Thyroid gland (tissue), 4 donors: ENCODE results near the gene NXPE3. TPM values are rescaled to one million over a fixed set of nuclear protein-coding genes. Genes with fewer than 3 reads are reported as not detected.
"Not testable (repeated sequence)": the region's sequence is repeated elsewhere in the genome, so short reads cannot be mapped to it uniquely, and the experiment has no call there.

ENCODE experiments used
- DNase-seq, 2 donors: peaks; one replicate each; pipeline ENCODE4 v3.0.0-alpha.2; 2019
- H3K27ac ChIP-seq, 3 donors: fragments of 200-600 bp; sonication (generic); 1 replicate in 2 of 3; 2 replicates in 1 of 3; pipeline ENCODE4 v1.5.1; 2016 to 2019; ENCODE audit warnings: mild to moderate bottlenecking in 1 of 3, moderate library complexity in 1 of 3
- H3K27me3 ChIP-seq: fragments of 200-600 bp; sonication (generic); one replicate; pipeline ENCODE4 v1.5.1; 2019
- H3K36me3 ChIP-seq, 2 donors: fragments of 200-600 bp; sonication (generic); one replicate each; pipeline ENCODE4 v1.5.1; 2016 to 2019
- H3K4me1 ChIP-seq, 2 donors: fragments of 200-600 bp; sonication (generic); one replicate each; pipeline ENCODE4 v1.5.1; 2017 to 2019
- H3K4me3 ChIP-seq, 3 donors: fragments of 200-600 bp; sonication (generic); replicated peaks in 1 of 3; 1 replicate in 2 of 3; 2 replicates in 1 of 3; pipeline ENCODE4 v1.5.1; 2016; ENCODE audit warnings: mild to moderate bottlenecking in 1 of 3
- H3K9me3 ChIP-seq: fragments of 200-600 bp; sonication (generic); one replicate; pipeline ENCODE4 v1.5.1; 2017
- POLR2A ChIP-seq, 2 donors: fragments of 450-650 bp; IDR thresholded peaks; one replicate each; pipeline ENCODE4 v1.6.1; 2017; ENCODE audit warnings: antibody characterized with exemption in 2 of 2, mild to moderate bottlenecking in 2 of 2, moderate library complexity in 1 of 2
- WGBS, 2 donors: methylation state at CpG; one replicate each; pipeline ENCODE4 v1.1.5; 2017; 5-methylcytosine and 5-hydroxymethylcytosine counted together
- intact Hi-C: fragments of 100-400 bp; cut with DNase I; formaldehyde crosslinking; loops from one replicate; pipeline ENCODE4 v1.15.1; 2023
- total RNA-seq, 4 donors: library from RNA; depleted of rRNA; stranded (reverse); fragments of >200 nt; gene quantifications; one replicate each; pipeline ENCODE4 v1.2.3, GENCODE V29; 2016
- TF ChIP-seq, protein P1 (sequence below), 6 experiments: fragments of 200-600 bp in 3 of 6; fragments of 450-650 bp in 3 of 6; sonication (generic) in 3 of 6; IDR thresholded peaks; one replicate each; pipeline ENCODE4 v1.5.1; 2016 to 2019; ENCODE audit warnings: antibody characterized with exemption in 6 of 6, mild to moderate bottlenecking in 2 of 6, inconsistent platforms in 1 of 6, moderate library complexity in 1 of 6

The NXPE3 gene
- total RNA-seq, 4 donors from 2014 or later, result 10.5 to 18.9 (median 13.2) TPM

- TF ChIP-seq POLR2A (IDR thresholded peaks at IDR 0.05), result no peak
- TF ChIP-seq, protein P1, sequence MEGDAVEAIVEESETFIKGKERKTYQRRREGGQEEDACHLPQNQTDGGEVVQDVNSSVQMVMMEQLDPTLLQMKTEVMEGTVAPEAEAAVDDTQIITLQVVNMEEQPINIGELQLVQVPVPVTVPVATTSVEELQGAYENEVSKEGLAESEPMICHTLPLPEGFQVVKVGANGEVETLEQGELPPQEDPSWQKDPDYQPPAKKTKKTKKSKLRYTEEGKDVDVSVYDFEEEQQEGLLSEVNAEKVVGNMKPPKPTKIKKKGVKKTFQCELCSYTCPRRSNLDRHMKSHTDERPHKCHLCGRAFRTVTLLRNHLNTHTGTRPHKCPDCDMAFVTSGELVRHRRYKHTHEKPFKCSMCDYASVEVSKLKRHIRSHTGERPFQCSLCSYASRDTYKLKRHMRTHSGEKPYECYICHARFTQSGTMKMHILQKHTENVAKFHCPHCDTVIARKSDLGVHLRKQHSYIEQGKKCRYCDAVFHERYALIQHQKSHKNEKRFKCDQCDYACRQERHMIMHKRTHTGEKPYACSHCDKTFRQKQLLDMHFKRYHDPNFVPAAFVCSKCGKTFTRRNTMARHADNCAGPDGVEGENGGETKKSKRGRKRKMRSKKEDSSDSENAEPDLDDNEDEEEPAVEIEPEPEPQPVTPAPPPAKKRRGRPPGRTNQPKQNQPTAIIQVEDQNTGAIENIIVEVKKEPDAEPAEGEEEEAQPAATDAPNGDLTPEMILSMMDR (IDR thresholded peaks at IDR 0.05), result no peak
- no peaks in the 10 kb centered on the region for H3K27me3 ChIP-seq
- WGBS, 2 donors, result 50 to 95% methylated on average over 1 of the region's 1 CpG
- no peaks in the 10 kb centered on the region for H3K36me3 ChIP-seq
- DNase-seq, result no peak
- intact Hi-C loops, result no loop called here
- no peaks in the 10 kb centered on the region for H3K9me3 ChIP-seq
- H3K4me3 ChIP-seq, result no peak overlapping the region
- H3K4me1 ChIP-seq, result no peaks in the 10 kb centered on the region
- no peak overlapping the region for H3K27ac ChIP-seq
These were observed 34.2 kb upstream of the NXPE3 start for GRCh38 chr3:101744811-101745210.

GRCh38 chr3:101745934-101746333 is 33.1 kb upstream of the NXPE3 start:
- DNase-seq, H3K27me3 ChIP-seq, intact Hi-C loops, H3K9me3 ChIP-seq, H3K4me1 ChIP-seq, H3K27ac ChIP-seq, H3K36me3 ChIP-seq, H3K4me3 ChIP-seq: not testable (repeated sequence)
- 94 to 100% methylated on average over 1 of the region's 1 CpG for WGBS, 2 donors

- H3K4me3 ChIP-seq, H3K27ac ChIP-seq, H3K4me1 ChIP-seq, H3K9me3 ChIP-seq, intact Hi-C loops, DNase-seq, H3K27me3 ChIP-seq: not testable (repeated sequence)
- peaks cover 12 to 17% of the 10 kb centered on the region in 2 donors for H3K36me3 ChIP-seq
- WGBS, 2 donors, result 94 to 97% methylated on average over 5 to 22 of the region's 23 CpGs
These were observed 25.5 kb upstream of the NXPE3 start for GRCh38 chr3:101753386-101754113.

GRCh38 chr3:101758224-101758623 is 20.8 kb upstream of the NXPE3 start:
- Histone ChIP-seq H3K4me1 (no peaks in the 10 kb centered on the region), H3K9me3 (no peaks in the 10 kb centered on the region), H3K4me3 (no peak overlapping the region), H3K27me3 (no peaks in the 10 kb centered on the region), H3K36me3 (peaks cover 17% of the 10 kb centered on the region in 2 donors), H3K27ac (no peak overlapping the region)
- WGBS, 2 donors, result 94% methylated on average over 6 of the region's 6 CpGs
- no peak for TF ChIP-seq POLR2A (IDR thresholded peaks at IDR 0.05)
- TF ChIP-seq, protein P1 (IDR thresholded peaks at IDR 0.05), result no peak
- DNase-seq, result no peak
- intact Hi-C loops, result no loop called here

GRCh38 chr3:101762041-101762646 is 16.9 kb upstream of the NXPE3 start:
- intact Hi-C loops, result no loop called here

GRCh38 chr3:101777745-101778281 is 1.2 kb upstream of the NXPE3 start:
- H3K36me3 ChIP-seq, H3K27me3 ChIP-seq, H3K9me3 ChIP-seq, H3K4me1 ChIP-seq, H3K4me3 ChIP-seq, DNase-seq, H3K27ac ChIP-seq: not testable (repeated sequence)
- intact Hi-C loops, result loop anchor here (10.0 kb wide), 1 partner anchor 53 kb away; the partner anchor contains the start of gene CEP97
- WGBS, 2 donors, result 89 to 97% methylated on average over 6 of the region's 6 CpGs

More at GRCh38 chr3:101762041-101762646, 16.9 kb upstream of the NXPE3 start:
- no peak for TF ChIP-seq POLR2A (IDR thresholded peaks at IDR 0.05)
- TF ChIP-seq, protein P1 (IDR thresholded peaks at IDR 0.05), result no peak
- Histone ChIP-seq H3K27me3 (no peaks in the 10 kb centered on the region), H3K9me3 (no peaks in the 10 kb centered on the region), H3K4me1 (no peaks in the 10 kb centered on the region), H3K36me3 (peaks cover 5 to 9% of the 10 kb centered on the region in 2 donors), H3K27ac (no peak overlapping the region), H3K4me3 (no peak overlapping the region)
- no peak for DNase-seq
- WGBS, 2 donors, result 86 to 88% methylated on average over 3 of the region's 3 CpGs
